ENCODE data around the gene CLDN14. TPM values are rescaled to one million over a fixed set of nuclear protein-coding genes. Genes with fewer than 3 reads are reported as not detected.

Gene CLDN14
- total RNA-seq, 1 donor from 2014 or later, result not detected

- Histone ChIP-seq H4K20me1 (ENCODE audit: low read depth) (no peaks in the 10 kb centered on the region), H3K36me3 (no peaks in the 10 kb centered on the region), H3K27ac (no peak overlapping the region), H3K4me2 (no peak overlapping the region), H3K79me2 (ENCODE audit: low read depth) (no peaks in the 10 kb centered on the region), H2AFZ (replicated peaks) (no peak overlapping the region), H3K4me3 (no peak overlapping the region), H3K4me1 (no peaks in the 10 kb centered on the region), H3K27me3 (no peaks in the 10 kb centered on the region), H3K9ac (no peak overlapping the region), H3K9me3 (ENCODE audit: low read depth) (no peaks in the 10 kb centered on the region), H3F3A (ENCODE audit: low read depth) (no peaks in the 10 kb centered on the region)
- no peaks in the 10 kb centered on the region for H3K9me3 Mint-ChIP-seq
- H3K4me1 Mint-ChIP-seq, result peaks cover 3% of the 10 kb centered on the region
- H3K27me3 Mint-ChIP-seq (ENCODE audit: insufficient read depth, low read depth), result peaks cover 10% of the 10 kb centered on the region
- H3K27ac Mint-ChIP-seq, result peak overlapping the region; percentile 85
- DNase-seq (ENCODE audit: low spot score), result no peak
- no peaks in the 10 kb centered on the region for H3K36me3 Mint-ChIP-seq
- TF ChIP-seq EZH2phosphoT487 (IDR thresholded peaks at IDR 0.05) (no peak), CTCF (IDR thresholded peaks at IDR 0.05) (no peak), EZH2 (IDR thresholded peaks at IDR 0.05) (no peak)
- H3K4me3 Mint-ChIP-seq, result no peak overlapping the region
Observed at GRCh38 chr21:36460866-36461265, 19.1 kb downstream of the CLDN14 start.

GRCh38 chr21:36459098-36459497, 20.8 kb downstream of the CLDN14 start:
- no peak overlapping the region for H3K27ac Mint-ChIP-seq
- H3K4me1 Mint-ChIP-seq, result peaks cover 9% of the 10 kb centered on the region
- Histone ChIP-seq H3K27me3 (no peaks in the 10 kb centered on the region), H3K36me3 (no peaks in the 10 kb centered on the region), H3K79me2 (ENCODE audit: low read depth) (no peaks in the 10 kb centered on the region), H3K4me1 (peaks cover 10% of the 10 kb centered on the region), H3F3A (ENCODE audit: low read depth) (peaks cover 6% of the 10 kb centered on the region), H4K20me1 (ENCODE audit: low read depth) (no peaks in the 10 kb centered on the region), H3K9me3 (ENCODE audit: low read depth) (no peaks in the 10 kb centered on the region), H3K9ac (no peak overlapping the region), H3K27ac (no peak overlapping the region), H2AFZ (replicated peaks) (no peak overlapping the region), H3K4me2 (no peak overlapping the region), H3K4me3 (no peak overlapping the region)
- no peaks in the 10 kb centered on the region for H3K36me3 Mint-ChIP-seq
- H3K27me3 Mint-ChIP-seq (ENCODE audit: insufficient read depth, low read depth), result peaks cover 10% of the 10 kb centered on the region
- H3K9me3 Mint-ChIP-seq, result no peaks in the 10 kb centered on the region
- DNase-seq (ENCODE audit: low spot score), result no peak
- TF ChIP-seq CTCF (IDR thresholded peaks at IDR 0.05) (no peak), EZH2 (IDR thresholded peaks at IDR 0.05) (no peak), EZH2phosphoT487 (IDR thresholded peaks at IDR 0.05) (no peak)
- H3K4me3 Mint-ChIP-seq, result no peak overlapping the region

- Mint-ChIP-seq H3K27me3 (ENCODE audit: insufficient read depth, low read depth) (peaks cover 10% of the 10 kb centered on the region), H3K4me1 (peaks cover 14% of the 10 kb centered on the region), H3K9me3 (peaks cover 3% of the 10 kb centered on the region), H3K36me3 (no peaks in the 10 kb centered on the region), H3K27ac (no peak overlapping the region), H3K4me3 (no peak overlapping the region)
- H3K79me2 ChIP-seq (ENCODE audit: low read depth), result no peaks in the 10 kb centered on the region
- no peak for DNase-seq (ENCODE audit: low spot score)
- H3K4me3 ChIP-seq, result no peak overlapping the region
- no peaks in the 10 kb centered on the region for H4K20me1 ChIP-seq (ENCODE audit: low read depth)
- H3K4me1 ChIP-seq, result peaks cover 16% of the 10 kb centered on the region
- H3K9ac ChIP-seq, result no peak overlapping the region
- H3K36me3 ChIP-seq, result no peaks in the 10 kb centered on the region
- TF ChIP-seq EZH2phosphoT487 (IDR thresholded peaks at IDR 0.05) (no peak), EZH2 (IDR thresholded peaks at IDR 0.05) (no peak), CTCF (IDR thresholded peaks at IDR 0.05) (no peak)
- no peak overlapping the region for H3K27ac ChIP-seq
- no peak overlapping the region for H2AFZ ChIP-seq (replicated peaks)
- no peaks in the 10 kb centered on the region for H3K27me3 ChIP-seq
- H3F3A ChIP-seq (ENCODE audit: low read depth), result peaks cover 12% of the 10 kb centered on the region
- no peaks in the 10 kb centered on the region for H3K9me3 ChIP-seq (ENCODE audit: low read depth)
- H3K4me2 ChIP-seq, result no peak overlapping the region
Observed at GRCh38 chr21:36456729-36457414, 23.1 kb downstream of the CLDN14 start.

Measured in neural progenitor cell (in vitro differentiated cells).